ENCODE data around the gene ICAM5.
A peak's percentile ranks its signal among the peaks of the same experiment; 100 is the strongest.
"Not testable (repeated sequence)": the region's sequence is repeated elsewhere in the genome, so short reads cannot be mapped to it uniquely, and the experiment has no call there.

ICAM5 gene

GRCh38 chr19:10289836-10290356 is at the start of gene ICAM5:
Gene ICAM5 (plus strand): TSS chr19:10289952. CDS start chr19:10290044, 92 bp downstream.
- DNase-seq: peak; percentile 65 to 69

GRCh38 chr19:10241826-10242449 is 47.8 kb upstream of the ICAM5 start:
- DNase-seq: not testable (repeated sequence)

- no peak for DNase-seq
Observed at GRCh38 chr19:10243606-10244005, 46.1 kb upstream of the ICAM5 start.

GRCh38 chr19:10245189-10245939 is 44.4 kb upstream of the ICAM5 start:
- no peak for DNase-seq

GRCh38 chr19:10246511-10246910 is 43.2 kb upstream of the ICAM5 start:
- DNase-seq: no peak

- peak; percentile 95 to 97 for DNase-seq
Observed at GRCh38 chr19:10251792-10252694, 37.7 kb upstream of the ICAM5 start, which contains the start of gene MRPL4. Gene MRPL4 (plus strand): TSS chr19:10252214. CDS start chr19:10252254, 40 bp downstream.

- no peak for DNase-seq
Observed at GRCh38 chr19:10252707-10253106, 37.0 kb upstream of the ICAM5 start.

- DNase-seq: no peak
Observed at GRCh38 chr19:10254244-10254643, 35.5 kb upstream of the ICAM5 start.

- no peak for DNase-seq
Observed at GRCh38 chr19:10255358-10255757, 34.4 kb upstream of the ICAM5 start.

GRCh38 chr19:10256551-10256950 is 33.2 kb upstream of the ICAM5 start:
- DNase-seq: no peak

- no peak for DNase-seq
Observed at GRCh38 chr19:10256970-10257615, 32.7 kb upstream of the ICAM5 start.

- DNase-seq: no peak
Observed at GRCh38 chr19:10258080-10258710, 31.6 kb upstream of the ICAM5 start.

- DNase-seq: peak; percentile 93 to 95
Observed at GRCh38 chr19:10259162-10259905, 30.4 kb upstream of the ICAM5 start.

- peak; percentile 56 to 67 for DNase-seq
Observed at GRCh38 chr19:10260141-10260584, 29.6 kb upstream of the ICAM5 start.

GRCh38 chr19:10262771-10263170 is 27.0 kb upstream of the ICAM5 start:
- no peak for DNase-seq

- no peak for DNase-seq
Observed at GRCh38 chr19:10266706-10267105, 23.0 kb upstream of the ICAM5 start.

- no peak for DNase-seq
Observed at GRCh38 chr19:10268071-10268470, 21.7 kb upstream of the ICAM5 start.

GRCh38 chr19:10269333-10270179 is 20.2 kb upstream of the ICAM5 start:
- DNase-seq: peak; percentile 83 to 88

GRCh38 chr19:10270180-10270615 is 19.6 kb upstream of the ICAM5 start:
- peak; percentile 51 to 56 for DNase-seq
